Subcutaneous abdominal adipose tissue (tissue), 5 donors: ENCODE results near the gene C10orf90.

Experiments
- H3K27ac ChIP-seq: one replicate; pipeline ENCODE4 v1.7.0; 2013; ENCODE audit warnings: low read depth, mild to moderate bottlenecking, inconsistent platforms, low read length, moderate library complexity
- H3K27me3 ChIP-seq, 5 donors: one replicate each; pipeline ENCODE4 v1.7.0; 2013; ENCODE audit warnings: low read length in 5 of 5, inconsistent platforms in 1 of 5; ENCODE audit not compliant: control insufficient read depth in 5 of 5, insufficient read depth in 4 of 5
- H3K36me3 ChIP-seq, 5 donors: one replicate each; pipeline ENCODE4 v1.7.0; 2013; ENCODE audit warnings: low read length in 5 of 5; ENCODE audit not compliant: control insufficient read depth in 5 of 5, insufficient read depth in 5 of 5
- H3K4me1 ChIP-seq, 5 donors: one replicate each; pipeline ENCODE4 v1.7.0; 2013; ENCODE audit warnings: low read length in 5 of 5, mild to moderate bottlenecking in 3 of 5, moderate library complexity in 1 of 5; ENCODE audit not compliant: control insufficient read depth in 5 of 5, insufficient read depth in 5 of 5
- H3K4me3 ChIP-seq, 5 donors: one replicate each; pipeline ENCODE4 v1.7.0; 2013; ENCODE audit warnings: low read length in 5 of 5, low read depth in 1 of 5
- H3K9ac ChIP-seq, 5 donors: one replicate each; pipeline ENCODE4 v1.7.0; 2013; ENCODE audit warnings: low read length in 5 of 5, mild to moderate bottlenecking in 4 of 5, moderate library complexity in 3 of 5
- H3K9me3 ChIP-seq, 5 donors: one replicate each; pipeline ENCODE4 v1.7.0; 2013; ENCODE audit warnings: low read length in 5 of 5; ENCODE audit not compliant: control insufficient read depth in 5 of 5
- donor health status: healthy.
- donor health status: healthy.
- donor health status: healthy.
- donor health status: healthy.
- donor health status: healthy.

Gene C10orf90

GRCh38 chr10:126670056-126670894 is at the start of gene C10orf90:
Gene C10orf90, minus strand, starts transcription at chr10:126670693. Its CDS starts 213 bp downstream, at chr10:126670480.
- Histone ChIP-seq H3K4me3 (no peak within 1 kb of the TSS), H3K36me3 (no peaks in the 10 kb centered on the region), H3K9ac (no peak within 1 kb of the TSS), H3K27me3 (peaks cover 0 to 2% (median 0%) of the 10 kb centered on the region in 5 donors), H3K9me3 (peaks cover 0 to 3% (median 0%) of the 10 kb centered on the region in 5 donors), H3K27ac (no peak within 1 kb of the TSS), H3K4me1 (no peaks in the 10 kb centered on the region)

- Histone ChIP-seq H3K9me3 (no peaks in the 10 kb centered on the region), H3K27ac (no peak overlapping the region), H3K9ac (no peak overlapping the region), H3K36me3 (no peaks in the 10 kb centered on the region), H3K27me3 (peaks cover 0 to 6% (median 0%) of the 10 kb centered on the region in 5 donors), H3K4me3 (no peak overlapping the region), H3K4me1 (no peaks in the 10 kb centered on the region)
These were observed 45.9 kb upstream of the C10orf90 start for GRCh38 chr10:126716366-126716765.

- no peak overlapping the region for H3K9ac ChIP-seq
- no peaks in the 10 kb centered on the region for H3K4me1 ChIP-seq
- no peak overlapping the region for H3K4me3 ChIP-seq
- H3K9me3 ChIP-seq: peaks cover 0 to 9% (median 2%) of the 10 kb centered on the region in 5 donors
- no peak overlapping the region for H3K27ac ChIP-seq
- H3K27me3 ChIP-seq: peaks cover 0 to 6% (median 0%) of the 10 kb centered on the region in 5 donors
- no peaks in the 10 kb centered on the region for H3K36me3 ChIP-seq
These were observed 43.1 kb upstream of the C10orf90 start for GRCh38 chr10:126713594-126713993.

GRCh38 chr10:126712681-126713080 is 42.2 kb upstream of the C10orf90 start:
- Histone ChIP-seq H3K4me3 (no peak overlapping the region), H3K27ac (no peak overlapping the region), H3K9me3 (peaks cover 0 to 9% (median 2%) of the 10 kb centered on the region in 5 donors), H3K27me3 (peaks cover 0 to 6% (median 0%) of the 10 kb centered on the region in 5 donors), H3K36me3 (no peaks in the 10 kb centered on the region), H3K4me1 (no peaks in the 10 kb centered on the region), H3K9ac (no peak overlapping the region)

- Histone ChIP-seq H3K4me1 (no peaks in the 10 kb centered on the region), H3K27ac (no peak overlapping the region), H3K27me3 (peaks cover 0 to 4% (median 0%) of the 10 kb centered on the region in 5 donors), H3K36me3 (no peaks in the 10 kb centered on the region), H3K4me3 (no peak overlapping the region), H3K9ac (no peak overlapping the region), H3K9me3 (peaks cover 0 to 8% (median 2%) of the 10 kb centered on the region in 5 donors)
These were observed 35.6 kb upstream of the C10orf90 start for GRCh38 chr10:126705951-126706565.

- no peak overlapping the region for H3K9ac ChIP-seq
These were observed 34.6 kb upstream of the C10orf90 start for GRCh38 chr10:126705131-126705530.

GRCh38 chr10:126704649-126705048 is 34.2 kb upstream of the C10orf90 start:
- Histone ChIP-seq H3K27me3 (peaks cover 0 to 4% (median 0%) of the 10 kb centered on the region in 5 donors), H3K4me1 (no peaks in the 10 kb centered on the region), H3K9me3 (no peaks in the 10 kb centered on the region), H3K27ac (no peak overlapping the region), H3K36me3 (no peaks in the 10 kb centered on the region), H3K9ac (no peak overlapping the region), H3K4me3 (no peak overlapping the region)

More at GRCh38 chr10:126705131-126705530, 34.6 kb upstream of the C10orf90 start:
- no peak overlapping the region for H3K27ac ChIP-seq
- no peaks in the 10 kb centered on the region for H3K9me3 ChIP-seq
- H3K4me1 ChIP-seq: no peaks in the 10 kb centered on the region
- H3K4me3 ChIP-seq: no peak overlapping the region
- no peaks in the 10 kb centered on the region for H3K36me3 ChIP-seq
- peaks cover 0 to 4% (median 0%) of the 10 kb centered on the region in 5 donors for H3K27me3 ChIP-seq

- Histone ChIP-seq H3K4me3 (no peak overlapping the region), H3K4me1 (no peaks in the 10 kb centered on the region), H3K27me3 (peaks cover 0 to 4% (median 0%) of the 10 kb centered on the region in 5 donors), H3K27ac (no peak overlapping the region), H3K9ac (no peak overlapping the region), H3K36me3 (no peaks in the 10 kb centered on the region), H3K9me3 (no peaks in the 10 kb centered on the region)
These were observed 31.7 kb upstream of the C10orf90 start for GRCh38 chr10:126702181-126702580.

- no peak overlapping the region for H3K4me3 ChIP-seq
- H3K36me3 ChIP-seq: no peaks in the 10 kb centered on the region
- H3K9me3 ChIP-seq: no peaks in the 10 kb centered on the region
- H3K27ac ChIP-seq: no peak overlapping the region
- H3K27me3 ChIP-seq: peaks cover 0 to 4% (median 0%) of the 10 kb centered on the region in 5 donors
- H3K9ac ChIP-seq: no peak overlapping the region
- no peaks in the 10 kb centered on the region for H3K4me1 ChIP-seq
These were observed 31.0 kb upstream of the C10orf90 start for GRCh38 chr10:126701526-126701925.

GRCh38 chr10:126696684-126697083 is 26.2 kb upstream of the C10orf90 start:
- Histone ChIP-seq H3K4me3 (no peak overlapping the region), H3K4me1 (no peaks in the 10 kb centered on the region), H3K27me3 (peaks cover 0 to 4% (median 0%) of the 10 kb centered on the region in 5 donors), H3K9ac (no peak overlapping the region), H3K9me3 (peaks cover 0 to under 1% (median 0%) of the 10 kb centered on the region in 5 donors), H3K27ac (no peak overlapping the region), H3K36me3 (no peaks in the 10 kb centered on the region)
